RKO (cell line): ENCODE results near the gene DXO.
"Not testable (repeated sequence)": the region's sequence is repeated elsewhere in the genome, so short reads cannot be mapped to it uniquely, and the experiment has no call there.

Experiments
- DNase-seq: peaks from one replicate; pipeline ENCODE4 v3.0.0-alpha.2; 2016; ENCODE audit warnings: low spot score

DXO gene

GRCh38 chr6:31956796-31957195 lies 15.1 kb downstream of the DXO start:
- DNase-seq: no peak

DNA sequence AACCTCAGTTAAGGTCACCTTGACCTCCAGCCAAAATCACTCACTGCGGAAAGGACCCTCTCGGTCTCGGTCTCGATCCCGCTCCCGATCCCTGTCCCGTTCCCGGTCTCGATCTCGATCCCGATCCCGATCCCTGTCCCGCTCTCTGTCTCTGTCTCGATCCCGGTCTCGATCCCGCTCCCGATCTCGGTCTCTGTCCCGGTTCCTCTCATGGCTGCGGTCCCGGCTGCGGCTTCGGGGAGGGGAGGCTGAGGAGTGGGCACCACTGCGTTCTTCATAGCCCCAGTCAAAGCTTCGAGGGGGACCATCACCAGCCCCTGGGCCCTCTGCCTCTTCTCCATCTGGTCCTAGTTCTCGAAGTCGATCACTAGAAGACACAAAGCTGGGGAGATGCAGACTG lies 17.4 kb downstream of the DXO start:
- no peak for DNase-seq

- DNase-seq: no peak
Observed at GRCh38 chr6:31952890-31953289, 19.0 kb downstream of the DXO start.

- DNase-seq: peak; percentile 63
Observed at GRCh38 chr6:31952140-31952805, 19.7 kb downstream of the DXO start.

GRCh38 chr6:31949926-31950548 lies 21.9 kb downstream of the DXO start:
- no peak for DNase-seq

GRCh38 chr6:31948753-31949413 lies 23.1 kb downstream of the DXO start:
- peak; percentile 8 for DNase-seq

GRCh38 chr6:31948306-31948705 lies 23.6 kb downstream of the DXO start:
- DNase-seq: no peak

DNA sequence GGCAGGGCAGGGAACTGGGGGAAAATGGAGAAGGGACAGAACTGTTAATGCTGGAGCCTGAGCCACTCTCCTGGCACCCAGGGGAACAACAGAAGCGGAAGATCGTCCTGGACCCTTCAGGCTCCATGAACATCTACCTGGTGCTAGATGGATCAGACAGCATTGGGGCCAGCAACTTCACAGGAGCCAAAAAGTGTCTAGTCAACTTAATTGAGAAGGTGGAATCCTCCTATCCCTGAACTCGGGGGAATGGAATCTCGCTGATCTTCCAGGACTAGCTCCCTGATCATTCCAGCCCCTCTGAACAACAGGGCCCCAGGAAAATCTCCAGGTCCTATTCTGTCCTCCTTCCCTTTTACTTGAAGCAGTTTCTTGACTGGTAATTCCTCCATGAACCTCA lies 24.1 kb downstream of the DXO start:
- DNase-seq: no peak

- no peak for DNase-seq
Observed at GRCh38 chr6:31947070-31947675, 24.8 kb downstream of the DXO start.

- no peak for DNase-seq
Observed at GRCh38 chr6:31946370-31946885, 25.5 kb downstream of the DXO start.

DNA sequence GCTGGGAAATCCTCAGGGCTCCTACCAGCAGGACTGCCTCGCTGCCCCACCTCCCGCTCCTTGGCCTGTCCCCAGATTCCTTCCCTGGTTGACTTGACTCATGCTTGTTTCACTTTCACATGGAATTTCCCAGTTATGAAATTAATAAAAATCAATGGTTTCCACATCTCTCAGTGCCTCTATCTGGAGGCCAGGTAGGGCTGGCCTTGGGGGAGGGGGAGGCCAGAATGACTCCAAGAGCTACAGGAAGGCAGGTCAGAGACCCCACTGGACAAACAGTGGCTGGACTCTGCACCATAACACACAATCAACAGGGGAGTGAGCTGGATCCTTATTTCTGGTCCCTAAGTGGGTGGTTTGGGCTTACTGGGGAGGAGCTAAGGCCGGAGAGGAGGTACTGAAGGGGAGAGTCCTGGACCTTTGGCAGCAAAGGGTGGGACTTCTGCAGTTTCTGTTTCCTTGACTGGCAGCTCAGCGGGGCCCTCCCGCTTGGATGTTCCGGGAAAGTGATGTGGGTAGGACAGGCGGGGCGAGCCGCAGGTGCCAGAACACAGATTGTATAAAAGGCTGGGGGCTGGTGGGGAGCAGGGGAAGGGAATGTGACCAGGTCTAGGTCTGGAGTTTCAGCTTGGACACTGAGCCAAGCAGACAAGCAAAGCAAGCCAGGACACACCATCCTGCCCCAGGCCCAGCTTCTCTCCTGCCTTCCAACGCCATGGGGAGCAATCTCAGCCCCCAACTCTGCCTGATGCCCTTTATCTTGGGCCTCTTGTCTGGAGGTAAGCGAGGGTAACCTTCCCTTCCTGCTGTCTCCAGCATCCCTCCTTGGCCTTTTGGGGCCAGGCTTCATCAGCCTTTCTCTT lies 26.2 kb downstream of the DXO start, which contains the start of gene CFB:
TSS of gene CFB (plus strand) at position 589 of the 863 bp plus-strand sequence. CDS start at position 716, 127 bp downstream.
- DNase-seq: no peak

DNA sequence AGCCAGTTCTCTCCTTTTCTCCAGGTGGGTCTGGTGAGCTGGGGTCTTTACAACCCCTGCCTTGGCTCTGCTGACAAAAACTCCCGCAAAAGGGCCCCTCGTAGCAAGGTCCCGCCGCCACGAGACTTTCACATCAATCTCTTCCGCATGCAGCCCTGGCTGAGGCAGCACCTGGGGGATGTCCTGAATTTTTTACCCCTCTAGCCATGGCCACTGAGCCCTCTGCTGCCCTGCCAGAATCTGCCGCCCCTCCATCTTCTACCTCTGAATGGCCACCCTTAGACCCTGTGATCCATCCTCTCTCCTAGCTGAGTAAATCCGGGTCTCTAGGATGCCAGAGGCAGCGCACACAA lies 26.8 kb downstream of the DXO start:
- DNase-seq: no peak

DNA sequence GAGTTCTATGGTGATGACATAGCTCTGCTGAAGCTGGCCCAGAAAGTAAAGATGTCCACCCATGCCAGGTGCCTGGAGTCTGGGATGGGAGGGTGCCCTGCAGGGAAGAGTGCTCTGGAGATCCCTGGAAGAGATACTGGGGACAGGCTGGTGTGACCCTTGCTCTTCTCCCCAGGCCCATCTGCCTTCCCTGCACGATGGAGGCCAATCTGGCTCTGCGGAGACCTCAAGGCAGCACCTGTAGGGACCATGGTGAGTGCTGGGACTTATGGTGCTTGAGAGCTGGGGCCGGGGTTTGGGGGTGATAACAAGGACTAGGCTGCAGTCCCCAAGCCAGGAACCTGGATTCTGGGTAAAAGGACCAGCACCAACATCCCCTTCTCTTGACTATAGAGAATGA lies 28.2 kb downstream of the DXO start:
- DNase-seq: no peak

GRCh38 chr6:31940256-31940664 lies 31.7 kb downstream of the DXO start:
- DNase-seq: no peak

DNA sequence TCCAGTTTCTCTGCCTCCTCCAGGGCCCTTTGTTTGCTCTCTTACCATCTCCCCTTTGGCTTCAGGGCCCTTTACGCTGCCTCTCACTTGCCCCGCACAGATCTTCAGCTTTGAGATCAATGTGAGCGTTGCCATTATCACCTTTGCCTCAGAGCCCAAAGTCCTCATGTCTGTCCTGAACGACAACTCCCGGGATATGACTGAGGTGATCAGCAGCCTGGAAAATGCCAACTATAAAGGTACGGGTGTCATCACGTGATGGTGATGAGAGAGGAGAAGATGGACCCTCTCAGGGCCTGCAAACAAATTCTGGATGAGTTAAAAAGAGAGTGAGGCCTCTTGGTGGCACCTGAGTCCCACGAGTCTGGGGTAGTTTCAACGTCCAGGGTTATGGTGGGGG lies 36.1 kb downstream of the DXO start:
- DNase-seq: no peak

GRCh38 chr6:31935021-31935420 lies 36.9 kb downstream of the DXO start:
- DNase-seq: no peak

DNA sequence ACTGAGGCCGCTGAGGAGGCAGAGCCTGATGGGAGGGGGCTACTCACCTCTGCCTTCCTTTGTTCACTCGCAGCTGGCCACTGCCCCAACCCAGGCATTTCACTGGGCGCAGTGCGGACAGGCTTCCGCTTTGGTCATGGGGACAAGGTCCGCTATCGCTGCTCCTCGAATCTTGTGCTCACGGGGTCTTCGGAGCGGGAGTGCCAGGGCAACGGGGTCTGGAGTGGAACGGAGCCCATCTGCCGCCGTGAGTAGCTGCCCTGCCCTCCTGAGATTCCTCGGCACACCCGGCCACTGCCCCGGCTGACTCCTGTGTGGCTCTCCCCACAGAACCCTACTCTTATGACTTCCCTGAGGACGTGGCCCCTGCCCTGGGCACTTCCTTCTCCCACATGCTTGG lies 38.4 kb downstream of the DXO start:
- no peak for DNase-seq

GRCh38 chr6:31932137-31932536 lies 39.8 kb downstream of the DXO start:
- DNase-seq: not testable (repeated sequence)

DNA sequence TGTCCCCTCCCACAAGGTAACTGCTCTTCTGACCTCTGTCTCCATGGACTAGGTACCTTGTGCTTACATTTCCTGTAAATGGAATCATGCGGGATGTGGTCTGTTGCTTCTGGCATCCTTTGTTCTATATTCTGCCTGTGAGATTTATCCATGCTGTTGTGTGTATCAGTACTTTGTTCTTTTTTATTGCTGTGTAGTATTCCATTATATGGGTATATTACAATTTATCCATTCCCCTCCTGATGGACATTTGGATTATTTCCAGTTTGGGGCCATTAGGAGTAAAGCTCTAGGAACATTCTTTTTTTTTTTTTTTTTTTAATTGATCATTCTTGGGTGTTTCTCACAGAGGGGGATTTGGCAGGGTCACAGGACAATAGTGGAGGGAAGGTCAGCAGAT lies 41.0 kb downstream of the DXO start:
- DNase-seq: no peak

- no peak for DNase-seq
Observed at GRCh38 chr6:31928672-31928939, 43.3 kb downstream of the DXO start.

DNA sequence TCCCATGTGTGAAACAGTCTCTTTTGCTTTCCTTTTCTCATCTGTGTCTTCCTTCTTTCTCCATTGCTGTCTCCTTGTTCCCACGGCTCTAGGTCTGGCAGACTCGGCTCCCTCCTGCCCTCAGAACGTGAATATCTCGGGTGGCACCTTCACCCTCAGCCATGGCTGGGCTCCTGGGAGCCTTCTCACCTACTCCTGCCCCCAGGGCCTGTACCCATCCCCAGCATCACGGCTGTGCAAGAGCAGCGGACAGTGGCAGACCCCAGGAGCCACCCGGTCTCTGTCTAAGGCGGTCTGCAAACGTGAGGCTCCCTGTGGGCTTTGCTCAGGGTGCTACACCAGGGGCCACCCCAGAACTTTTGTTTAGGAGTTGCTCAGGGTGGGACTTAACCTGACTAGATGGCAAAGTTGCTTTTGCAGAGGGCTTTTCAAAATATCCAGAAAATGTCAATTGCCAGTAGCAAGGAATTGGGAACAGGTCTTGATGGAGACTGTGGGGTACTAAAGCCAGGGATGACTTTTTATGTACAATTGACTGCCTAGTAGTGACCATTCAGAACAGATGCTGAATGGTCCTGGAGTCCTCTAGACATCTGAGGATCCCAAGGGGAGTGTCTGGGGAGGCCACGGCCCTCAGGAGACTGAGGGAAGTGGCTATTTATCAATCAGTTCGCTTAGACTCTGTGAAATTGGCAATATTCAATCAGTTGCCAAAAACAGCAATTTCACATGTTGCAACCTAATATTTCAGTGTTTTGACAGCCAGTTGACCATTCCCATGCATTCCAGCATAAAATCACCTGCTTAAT lies 43.9 kb downstream of the DXO start:
- DNase-seq: no peak
